ENCODE data around the gene DDX41.

The DDX41 gene

DNA sequence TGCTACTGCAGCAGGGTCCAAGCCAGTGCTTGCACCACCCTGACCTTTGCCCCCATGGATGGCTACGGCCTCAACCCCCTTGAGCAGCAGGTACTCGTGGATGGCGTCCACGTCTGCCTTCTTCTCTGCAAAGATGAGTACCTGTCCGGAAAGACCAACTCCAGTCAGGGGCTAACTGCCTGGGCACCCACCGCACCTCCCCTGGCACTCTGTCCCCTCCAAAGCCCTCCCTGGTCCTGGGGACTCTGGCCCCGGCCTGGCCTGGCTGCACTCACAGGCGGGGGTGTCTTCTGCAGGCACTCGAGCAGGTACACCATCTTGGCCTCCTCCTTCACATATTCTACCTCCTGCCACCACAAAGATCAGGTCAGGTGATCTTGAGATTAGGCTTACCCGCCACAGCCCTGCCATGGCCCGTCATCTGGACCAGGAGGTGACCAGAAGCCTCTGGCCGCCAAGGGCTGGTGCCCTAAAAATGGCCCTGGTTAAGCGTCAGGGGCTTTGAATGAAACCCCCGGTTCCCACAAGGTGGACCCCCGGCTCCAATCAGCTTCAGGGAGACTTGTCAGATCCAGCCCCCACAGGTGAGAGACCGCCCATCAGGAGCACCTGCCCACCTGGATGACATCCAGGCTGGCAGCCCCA is 3.9 kb downstream of the DDX41 start:
- DNase-seq: no peak

- DNase-seq: no peak
Observed at GRCh38 chr5:177511796-177512675, 4.7 kb downstream of the DDX41 start.

DNA sequence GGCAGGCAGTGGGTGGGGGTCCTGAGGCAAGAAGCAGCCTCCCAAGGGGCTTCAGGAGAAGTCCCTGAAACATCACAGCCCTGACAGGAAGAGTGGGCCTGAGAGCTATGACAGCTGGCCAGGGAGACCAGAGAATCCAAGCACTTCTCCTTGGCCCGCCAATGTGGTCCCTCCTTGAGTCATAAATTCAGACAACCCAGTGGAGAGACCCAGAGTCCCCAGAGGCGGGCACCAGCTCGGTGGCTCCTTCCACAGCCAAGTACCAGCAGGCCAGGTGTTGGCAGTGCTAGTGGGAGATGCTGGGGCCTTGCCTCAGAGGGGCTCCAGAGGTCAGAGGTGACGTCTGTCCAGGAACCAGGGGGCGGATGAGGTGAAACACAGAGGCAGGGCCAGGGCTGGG is 5.6 kb downstream of the DDX41 start:
- no peak for DNase-seq

DNA sequence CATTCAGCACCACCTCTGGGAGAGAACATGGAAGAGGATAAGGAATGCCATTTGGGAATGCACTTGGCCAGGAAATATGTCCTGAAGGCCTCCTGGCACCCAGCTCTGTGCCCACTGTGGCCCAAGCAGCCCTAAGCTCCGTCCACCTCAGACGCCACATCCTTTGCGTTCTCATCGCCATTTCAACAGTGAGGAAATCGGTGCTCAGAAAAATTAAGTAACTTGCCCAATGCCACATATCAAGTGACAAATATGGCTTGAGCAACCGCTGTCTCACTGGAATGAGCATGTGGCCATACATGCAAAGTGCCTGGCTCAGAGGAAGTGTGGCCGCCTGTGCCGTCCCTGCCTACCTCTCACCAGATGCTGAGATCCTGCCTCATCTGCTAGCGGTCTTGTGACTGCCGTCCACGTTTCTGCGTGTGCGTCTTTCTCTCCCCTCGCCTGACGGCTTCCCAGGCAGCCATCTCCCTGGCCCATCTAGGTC is 6.2 kb downstream of the DDX41 start:
- DNase-seq: no peak

DNA sequence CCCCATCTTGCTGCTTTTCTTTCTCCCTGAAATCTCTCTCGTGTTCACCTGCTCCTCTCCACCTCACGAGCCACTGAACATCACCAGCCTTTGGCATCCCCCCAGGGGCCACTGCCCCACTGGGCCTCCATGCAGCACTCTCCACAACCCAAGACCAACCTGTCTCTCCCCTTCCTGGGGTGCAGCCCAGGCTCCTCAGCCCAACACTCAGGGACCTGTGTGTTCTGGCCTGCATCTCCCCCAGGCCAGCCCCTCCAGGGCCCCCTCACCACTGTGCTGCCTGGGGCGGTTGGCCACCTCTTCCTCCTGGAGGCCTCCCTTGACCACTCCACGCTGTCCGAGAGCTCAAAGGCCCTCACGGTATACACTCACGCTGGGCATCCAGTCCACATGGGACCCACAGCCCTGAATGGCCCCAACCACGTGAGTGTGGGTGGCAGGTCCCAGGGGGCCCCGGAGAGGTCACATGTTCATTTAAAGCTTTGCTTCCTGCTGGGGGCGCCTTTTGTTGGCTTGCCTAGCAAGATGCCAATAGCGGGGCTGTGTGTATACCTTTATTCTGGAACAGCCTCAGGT is 6.7 kb downstream of the DDX41 start:
- no peak for DNase-seq

DNA sequence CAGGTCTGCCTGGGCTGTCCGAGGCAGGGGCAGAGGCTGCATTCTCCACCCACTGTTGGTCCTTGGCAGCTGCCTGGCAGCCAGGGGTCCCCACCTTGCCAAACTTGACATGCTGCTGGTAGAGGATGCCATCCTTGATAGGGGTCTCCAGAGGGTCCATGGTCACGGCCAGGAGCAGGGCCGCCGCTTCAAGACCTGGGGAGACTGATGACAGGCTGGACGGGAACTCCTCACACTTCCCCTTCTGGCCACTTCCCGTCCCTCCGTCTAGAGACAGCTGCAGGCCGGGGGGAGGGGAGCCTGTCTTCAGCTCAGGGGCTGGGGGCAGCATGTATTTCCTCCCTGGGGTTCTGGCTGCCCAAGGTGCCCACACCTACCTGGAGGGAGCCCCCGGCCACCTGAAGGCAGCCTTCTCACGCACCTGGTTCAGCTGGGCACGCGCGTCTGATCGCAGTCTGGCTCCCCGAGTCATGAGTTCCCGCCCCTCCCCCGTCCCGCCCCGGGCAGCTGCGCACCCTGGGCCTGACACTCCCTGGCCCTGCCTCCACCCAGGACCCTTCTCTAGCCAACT is 7.3 kb downstream of the DDX41 start, which contains the start of gene DOK3:
DOK3 (minus strand) TSS at position 446 of the 571 bp plus-strand sequence; CDS start at position 160, 286 bp downstream.
- DNase-seq: no peak

DNA sequence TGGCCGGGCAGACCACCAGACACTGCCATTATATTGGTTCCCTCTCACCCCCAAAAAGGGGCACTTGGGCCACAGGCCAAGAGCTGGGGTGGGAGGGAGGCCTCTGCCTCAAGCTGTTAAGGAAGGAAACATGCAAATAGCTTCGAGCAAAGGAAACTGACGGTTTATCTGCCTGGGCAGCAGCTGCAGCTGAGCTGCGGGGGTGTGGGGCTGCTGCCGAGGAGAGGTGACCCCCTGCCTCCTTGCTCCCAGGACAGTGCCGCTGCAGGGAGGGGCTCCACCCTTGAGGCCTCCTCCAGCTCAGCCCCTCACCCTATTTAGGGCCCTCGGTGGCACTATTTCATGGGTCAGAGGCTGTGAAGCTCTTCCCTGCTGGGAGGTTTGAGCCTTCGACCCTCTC is 7.9 kb downstream of the DDX41 start:
- peak; percentile 79 for DNase-seq

DNA sequence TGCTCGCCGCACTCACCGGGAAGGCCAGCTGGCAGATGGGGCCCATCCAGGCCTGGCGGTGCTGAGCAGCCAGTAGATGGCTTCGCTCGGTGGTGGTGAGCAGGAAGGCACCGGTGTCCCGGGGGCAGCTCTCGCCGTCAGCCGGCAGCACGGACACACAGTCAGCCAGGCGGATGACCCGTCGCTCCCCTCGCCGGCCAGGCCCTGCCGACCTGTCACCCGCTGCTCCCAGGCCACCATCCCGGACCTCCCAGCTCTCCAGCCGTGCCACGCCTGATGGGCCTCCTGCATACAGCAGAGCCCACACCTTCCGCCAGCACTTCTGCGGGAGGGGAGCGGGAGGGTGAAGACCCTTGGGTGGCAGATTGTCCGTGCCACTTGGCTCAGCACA is 8.5 kb downstream of the DDX41 start:
- DNase-seq: no peak

DNA sequence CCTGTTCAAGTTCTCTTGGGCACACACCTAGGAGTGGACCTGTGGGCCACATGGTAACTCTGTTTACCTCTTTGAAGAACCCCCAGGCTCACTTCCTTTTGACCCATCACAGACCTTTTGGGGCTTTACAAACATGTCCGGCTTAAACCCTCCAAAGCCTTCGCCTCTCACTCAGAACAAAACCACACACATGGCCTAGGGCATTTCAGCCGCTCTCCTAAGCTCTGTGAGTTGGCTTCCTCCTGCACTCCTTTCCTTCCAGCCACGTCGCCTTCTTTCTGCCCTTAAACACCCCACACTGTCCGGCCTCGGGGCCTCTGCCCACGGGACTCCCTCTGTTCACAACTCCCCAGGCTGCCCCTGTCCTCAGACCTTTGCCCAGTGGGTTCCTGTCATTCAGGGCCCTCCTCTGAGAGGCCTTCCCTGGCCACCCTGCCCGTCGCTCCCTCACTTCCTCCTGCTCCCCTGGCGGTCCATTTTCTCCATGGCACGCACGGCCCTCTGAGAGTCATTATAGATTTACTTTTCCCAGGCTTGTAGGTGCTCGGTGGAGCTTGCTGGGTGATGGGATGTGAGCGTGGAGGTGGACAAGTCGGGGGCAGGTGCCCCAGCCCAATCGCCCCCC is 9.1 kb downstream of the DDX41 start:
- DNase-seq: no peak

GRCh38 chr5:177507165-177507564 is 9.6 kb downstream of the DDX41 start:
- no peak for DNase-seq

GRCh38 chr5:177505075-177505474 is 11.7 kb downstream of the DDX41 start:
- no peak for DNase-seq

DNA sequence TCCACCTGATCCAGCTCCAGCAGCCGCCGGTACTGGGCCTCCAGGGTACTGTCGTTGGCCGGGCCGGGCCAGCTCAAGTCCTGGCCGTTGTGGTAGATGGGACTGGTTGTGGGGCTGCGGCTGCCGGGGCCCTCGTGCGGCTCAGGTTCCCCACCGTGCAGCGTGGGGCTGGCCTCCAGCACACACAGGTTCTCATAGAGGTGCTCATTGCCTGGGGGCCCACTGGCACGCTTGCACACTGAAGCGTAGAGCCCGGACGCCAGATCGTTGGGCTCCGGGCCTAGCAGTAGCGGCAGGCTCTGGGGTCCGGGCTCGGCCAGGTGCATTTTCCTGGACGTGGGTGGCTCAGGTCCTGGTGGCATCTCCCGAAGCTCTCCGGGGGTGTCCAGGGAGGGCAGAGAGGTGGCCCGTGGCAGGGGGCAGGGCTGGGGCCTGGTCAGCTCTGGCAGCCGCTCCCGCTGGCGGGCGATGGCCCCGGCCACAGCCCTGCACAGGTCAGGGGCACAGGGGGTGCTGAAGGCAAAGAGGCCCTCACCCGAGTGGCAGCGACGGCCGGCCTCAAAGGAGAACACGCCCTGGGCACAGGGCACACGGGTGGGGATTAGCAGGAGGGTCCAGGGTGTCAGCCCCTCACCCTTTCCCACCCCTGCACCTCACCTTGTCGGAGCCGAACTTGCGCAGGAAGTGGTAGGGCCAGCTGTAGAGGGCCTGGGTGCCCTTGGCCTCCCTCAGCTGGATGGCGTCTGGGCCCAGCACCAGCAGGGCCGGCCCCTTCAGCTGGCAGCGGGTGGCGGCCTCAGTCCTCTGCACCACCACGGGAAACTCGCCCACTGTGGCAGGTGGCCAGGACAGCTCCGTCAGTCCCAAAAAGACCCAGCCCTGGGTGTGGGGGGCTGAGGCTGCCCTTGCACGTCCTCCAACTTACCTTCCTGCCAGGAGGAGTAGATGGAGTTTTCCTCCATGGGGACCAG is 12.4 kb downstream of the DDX41 start:
- DNase-seq: no peak

DNA sequence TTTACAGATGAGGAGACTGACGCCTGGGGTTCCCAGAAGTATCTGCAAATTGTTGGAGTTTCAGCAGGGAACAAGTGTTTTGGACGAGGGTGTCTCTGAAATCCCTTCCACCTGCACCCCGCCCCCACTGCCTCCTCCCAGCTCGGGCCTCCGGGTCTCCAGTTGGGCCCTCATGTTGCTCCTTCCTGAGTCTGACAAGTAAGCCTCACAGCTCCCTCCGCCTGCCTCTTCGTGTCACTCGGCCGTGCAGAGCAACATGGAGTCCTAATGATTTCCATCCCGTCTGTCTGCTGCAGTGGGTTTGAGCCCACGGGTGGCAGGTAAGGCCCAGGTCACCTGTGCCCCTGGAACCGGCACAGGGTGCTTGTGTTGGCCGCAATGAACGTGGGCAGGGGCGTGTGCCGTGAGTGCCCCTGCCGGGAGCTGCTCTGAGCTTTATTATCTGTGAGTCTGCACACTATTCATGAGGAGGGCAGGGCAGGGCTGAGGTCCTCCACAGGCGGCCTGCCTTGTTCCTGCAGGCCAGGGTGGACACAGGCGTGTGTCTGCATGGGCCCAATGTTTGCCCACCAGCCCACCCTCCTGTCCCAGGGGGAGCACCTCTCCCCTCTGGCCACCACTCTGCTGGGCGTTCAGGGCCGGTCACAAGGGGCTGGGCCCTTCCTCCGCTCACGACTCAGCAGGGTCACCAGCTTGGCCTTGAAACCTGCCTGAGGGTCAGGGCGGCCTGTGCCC is 13.2 kb downstream of the DDX41 start:
- no peak for DNase-seq

- no peak for DNase-seq
Observed at GRCh38 chr5:177502886-177503285, 13.9 kb downstream of the DDX41 start.

- no peak for DNase-seq
Observed at GRCh38 chr5:177501874-177502678, 14.7 kb downstream of the DDX41 start.

DNA sequence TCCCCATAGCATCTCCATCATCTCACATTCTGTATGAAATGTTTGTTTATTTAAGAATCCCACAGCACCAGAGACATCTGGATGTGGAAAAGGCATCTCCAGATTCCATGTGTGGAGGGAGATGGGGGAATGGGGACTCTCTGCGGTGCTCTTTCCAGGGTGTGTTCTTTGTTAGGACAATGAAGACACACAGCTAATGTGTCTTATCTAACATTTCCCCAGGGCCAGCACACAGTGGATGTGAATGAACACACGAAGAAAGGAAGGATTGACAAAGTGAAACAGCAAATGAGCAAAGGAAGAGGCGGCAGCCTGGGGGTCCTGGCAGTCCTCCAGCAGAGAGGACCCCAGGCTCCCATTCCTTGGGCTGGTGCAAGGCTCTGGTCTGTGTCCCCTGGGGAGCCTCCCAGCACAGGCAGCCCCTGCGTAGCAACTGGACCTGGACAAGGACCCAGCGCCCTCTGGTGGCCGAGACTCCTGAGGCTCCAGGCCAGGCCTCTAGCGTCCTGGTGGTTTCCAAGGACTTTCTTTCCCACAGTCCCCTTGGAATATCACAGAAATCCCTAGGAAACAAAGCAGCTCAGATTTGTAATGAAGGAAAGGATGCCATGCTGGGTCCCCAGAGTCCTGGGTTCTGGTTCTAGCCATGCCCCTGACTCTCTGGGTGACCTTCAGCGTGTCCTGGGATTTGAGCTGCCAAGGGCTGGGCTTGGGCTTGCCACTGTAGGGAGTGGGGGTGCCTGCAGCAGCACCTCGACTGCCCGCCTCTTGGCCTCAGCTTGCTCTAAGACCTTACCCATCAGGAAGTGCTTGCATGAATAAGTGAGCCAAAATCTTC is 15.9 kb downstream of the DDX41 start:
- peak; percentile 62 for DNase-seq

DNA sequence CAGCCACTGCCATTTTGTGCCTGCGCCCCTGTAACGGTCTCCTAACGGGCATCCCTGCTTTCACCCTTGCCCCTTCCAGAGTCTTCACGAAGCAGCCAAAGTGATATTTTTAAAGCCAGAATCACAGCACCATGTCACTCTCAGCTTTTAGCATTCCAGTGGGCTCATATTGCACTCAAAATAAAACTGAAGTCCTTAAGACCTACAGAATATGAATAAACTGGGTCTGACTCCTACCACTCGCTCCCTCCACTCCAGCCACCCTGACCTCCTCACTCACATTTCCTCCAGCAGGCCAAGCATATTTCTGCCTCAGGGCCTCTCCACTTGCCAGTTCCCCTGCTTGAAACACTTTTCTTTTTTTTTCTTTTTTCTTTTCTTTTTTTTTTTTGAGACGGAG is 16.9 kb downstream of the DDX41 start:
- no peak for DNase-seq

- no peak for DNase-seq
Observed at GRCh38 chr5:177498013-177498787, 18.6 kb downstream of the DDX41 start.

Data from GDM1 (cell line).